ENCODE results near the gene XIST. TPM values are rescaled to one million over a fixed set of nuclear protein-coding genes. Genes with fewer than 3 reads are reported as not detected.

XIST gene
- total RNA-seq, 1 donor from 2014 or later, result not detected

DNA sequence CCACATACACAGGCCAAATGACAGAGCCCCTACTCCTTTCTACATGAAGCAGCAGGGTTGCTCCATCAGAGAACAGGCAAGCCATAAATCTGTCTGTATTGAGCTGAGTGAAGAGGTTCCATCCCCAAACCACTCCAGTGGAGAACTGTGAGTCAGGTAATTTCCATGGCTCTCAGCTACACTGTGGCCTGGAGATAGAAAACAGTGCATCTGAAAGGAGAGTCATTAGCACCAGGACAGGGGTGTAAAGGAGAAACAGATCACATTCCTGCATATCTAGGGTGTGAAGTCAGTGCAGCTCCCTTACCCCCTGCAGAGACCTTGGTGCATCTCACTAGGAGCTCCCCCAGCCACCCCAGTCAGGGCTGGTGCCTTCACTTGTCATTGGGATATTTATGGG is 25.2 kb upstream of the XIST start:
- no peak overlapping the region for H3K4me3 Mint-ChIP-seq (ENCODE audit: unreplicated experiment)
- DNase-seq (ENCODE audit: low read depth) (no peak), FAIRE-seq (no peak)
- no peaks in the 10 kb centered on the region for H3K27me3 Mint-ChIP-seq (ENCODE audit: low read depth, unreplicated experiment)
- Histone ChIP-seq H3K9me3 (ENCODE audit: insufficient read depth, low read depth, low read length) (no peaks in the 10 kb centered on the region), H3K4me1 (ENCODE audit: insufficient read depth, low read length) (no peaks in the 10 kb centered on the region), H3K4me2 (ENCODE audit: low read length) (no peak overlapping the region), H4K20me1 (ENCODE audit: insufficient read depth, low read length) (no peaks in the 10 kb centered on the region), H3K36me3 (ENCODE audit: insufficient read depth, low read length) (no peaks in the 10 kb centered on the region), H3K27ac (ENCODE audit: low read depth, low read length) (no peak overlapping the region), H3K4me3 (ENCODE audit: insufficient read depth, low read depth, low read length) (no peak overlapping the region), H3K9ac (ENCODE audit: low read length) (no peak overlapping the region), H3K27me3 (ENCODE audit: insufficient read depth, low read length) (no peaks in the 10 kb centered on the region), H3K79me2 (ENCODE audit: insufficient read depth, low read length) (no peaks in the 10 kb centered on the region), H2AFZ (ENCODE audit: low read depth, low read length) (no peak overlapping the region)
- H3K9me3 Mint-ChIP-seq (ENCODE audit: unreplicated experiment), result peaks cover 14% of the 10 kb centered on the region
- no peaks in the 10 kb centered on the region for H3K36me3 Mint-ChIP-seq (ENCODE audit: low read depth, unreplicated experiment)
- peaks cover 11% of the 10 kb centered on the region for H3K4me1 Mint-ChIP-seq (ENCODE audit: low read depth, unreplicated experiment)
- TF ChIP-seq, protein P1, sequence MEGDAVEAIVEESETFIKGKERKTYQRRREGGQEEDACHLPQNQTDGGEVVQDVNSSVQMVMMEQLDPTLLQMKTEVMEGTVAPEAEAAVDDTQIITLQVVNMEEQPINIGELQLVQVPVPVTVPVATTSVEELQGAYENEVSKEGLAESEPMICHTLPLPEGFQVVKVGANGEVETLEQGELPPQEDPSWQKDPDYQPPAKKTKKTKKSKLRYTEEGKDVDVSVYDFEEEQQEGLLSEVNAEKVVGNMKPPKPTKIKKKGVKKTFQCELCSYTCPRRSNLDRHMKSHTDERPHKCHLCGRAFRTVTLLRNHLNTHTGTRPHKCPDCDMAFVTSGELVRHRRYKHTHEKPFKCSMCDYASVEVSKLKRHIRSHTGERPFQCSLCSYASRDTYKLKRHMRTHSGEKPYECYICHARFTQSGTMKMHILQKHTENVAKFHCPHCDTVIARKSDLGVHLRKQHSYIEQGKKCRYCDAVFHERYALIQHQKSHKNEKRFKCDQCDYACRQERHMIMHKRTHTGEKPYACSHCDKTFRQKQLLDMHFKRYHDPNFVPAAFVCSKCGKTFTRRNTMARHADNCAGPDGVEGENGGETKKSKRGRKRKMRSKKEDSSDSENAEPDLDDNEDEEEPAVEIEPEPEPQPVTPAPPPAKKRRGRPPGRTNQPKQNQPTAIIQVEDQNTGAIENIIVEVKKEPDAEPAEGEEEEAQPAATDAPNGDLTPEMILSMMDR (IDR thresholded peaks at IDR 0.05; ENCODE audit: insufficient read depth, low read depth, low read length), result no peak
- TF ChIP-seq EZH2 (IDR thresholded peaks at IDR 0.05; ENCODE audit: insufficient read depth, low read length), result no peak
- H3K27ac Mint-ChIP-seq (ENCODE audit: unreplicated experiment), result peak overlapping the region; percentile 83

DNA sequence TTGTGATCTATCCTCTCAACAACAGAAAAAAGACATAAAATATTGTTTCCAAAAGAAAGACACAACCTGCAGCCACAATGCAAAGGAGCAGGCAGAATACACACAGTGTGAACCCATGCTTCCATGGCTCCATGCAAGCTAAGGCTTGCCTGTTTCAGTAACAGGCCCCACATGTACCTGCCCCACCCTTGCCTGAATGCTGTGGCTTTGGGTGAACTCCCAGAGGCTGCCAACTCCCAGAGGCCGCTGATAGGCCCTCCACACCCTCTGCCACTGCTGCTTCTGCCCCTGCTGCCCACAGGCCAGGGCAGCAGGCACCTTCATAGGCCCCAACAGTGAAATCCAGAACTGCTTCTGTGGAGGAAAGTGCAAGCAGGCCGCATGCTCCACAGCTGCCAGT is 24.4 kb upstream of the XIST start:
- peaks cover 14% of the 10 kb centered on the region for H3K9me3 Mint-ChIP-seq (ENCODE audit: unreplicated experiment)
- Histone ChIP-seq H3K27ac (ENCODE audit: low read depth, low read length) (no peak overlapping the region), H3K36me3 (ENCODE audit: insufficient read depth, low read length) (no peaks in the 10 kb centered on the region), H3K4me3 (ENCODE audit: insufficient read depth, low read depth, low read length) (no peak overlapping the region), H3K9me3 (ENCODE audit: insufficient read depth, low read depth, low read length) (no peaks in the 10 kb centered on the region), H3K4me2 (ENCODE audit: low read length) (no peak overlapping the region), H3K27me3 (ENCODE audit: insufficient read depth, low read length) (no peaks in the 10 kb centered on the region), H3K4me1 (ENCODE audit: insufficient read depth, low read length) (no peaks in the 10 kb centered on the region), H4K20me1 (ENCODE audit: insufficient read depth, low read length) (no peaks in the 10 kb centered on the region), H3K9ac (ENCODE audit: low read length) (no peak overlapping the region), H2AFZ (ENCODE audit: low read depth, low read length) (no peak overlapping the region), H3K79me2 (ENCODE audit: insufficient read depth, low read length) (no peaks in the 10 kb centered on the region)
- H3K27me3 Mint-ChIP-seq (ENCODE audit: low read depth, unreplicated experiment), result no peaks in the 10 kb centered on the region
- no peak overlapping the region for H3K4me3 Mint-ChIP-seq (ENCODE audit: unreplicated experiment)
- H3K36me3 Mint-ChIP-seq (ENCODE audit: low read depth, unreplicated experiment), result no peaks in the 10 kb centered on the region
- DNase-seq (ENCODE audit: low read depth) (no peak), FAIRE-seq (no peak)
- peak overlapping the region; percentile 83 for H3K27ac Mint-ChIP-seq (ENCODE audit: unreplicated experiment)
- H3K4me1 Mint-ChIP-seq (ENCODE audit: low read depth, unreplicated experiment), result peaks cover 11% of the 10 kb centered on the region
- TF ChIP-seq, protein P1 (IDR thresholded peaks at IDR 0.05; ENCODE audit: insufficient read depth, low read depth, low read length), result no peak
- no peak for TF ChIP-seq EZH2 (IDR thresholded peaks at IDR 0.05; ENCODE audit: insufficient read depth, low read length)

DNA sequence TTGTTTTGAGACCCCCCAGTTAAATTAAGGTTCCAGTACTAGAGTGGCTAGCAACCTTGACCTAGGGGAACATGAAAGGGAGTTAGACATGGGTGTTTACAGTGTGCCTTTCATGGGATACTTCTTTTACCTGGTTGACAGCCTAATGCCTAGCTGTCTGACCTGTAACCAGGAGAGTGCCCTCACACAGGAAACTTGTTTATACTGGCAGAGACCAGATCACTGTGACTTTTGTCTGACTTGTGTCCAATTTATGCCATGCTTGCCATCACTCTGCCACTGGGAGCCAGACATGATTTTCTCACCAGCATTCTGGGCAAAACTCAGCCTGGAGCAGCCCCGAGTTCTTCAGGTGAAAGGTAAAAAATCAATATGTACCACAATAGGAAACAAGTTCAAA is 16.4 kb upstream of the XIST start:
- no peak overlapping the region for H3K9ac ChIP-seq (ENCODE audit: low read length)
- H3K9me3 ChIP-seq (ENCODE audit: insufficient read depth, low read depth, low read length), result no peaks in the 10 kb centered on the region
- TF ChIP-seq, protein P1 (IDR thresholded peaks at IDR 0.05; ENCODE audit: insufficient read depth, low read depth, low read length), result no peak
- TF ChIP-seq EZH2 (IDR thresholded peaks at IDR 0.05; ENCODE audit: insufficient read depth, low read length), result no peak
- no peak overlapping the region for H3K27ac Mint-ChIP-seq (ENCODE audit: unreplicated experiment)
- no peaks in the 10 kb centered on the region for H3K79me2 ChIP-seq (ENCODE audit: insufficient read depth, low read length)
- no peak overlapping the region for H3K4me2 ChIP-seq (ENCODE audit: low read length)
- no peaks in the 10 kb centered on the region for H3K4me1 ChIP-seq (ENCODE audit: insufficient read depth, low read length)
- FAIRE-seq (no peak), DNase-seq (ENCODE audit: low read depth) (no peak)
- H2AFZ ChIP-seq (ENCODE audit: low read depth, low read length), result no peak overlapping the region
- H3K27me3 Mint-ChIP-seq (ENCODE audit: low read depth, unreplicated experiment), result no peaks in the 10 kb centered on the region
- H4K20me1 ChIP-seq (ENCODE audit: insufficient read depth, low read length), result no peaks in the 10 kb centered on the region
- H3K4me3 ChIP-seq (ENCODE audit: insufficient read depth, low read depth, low read length), result no peak overlapping the region
- H3K36me3 ChIP-seq (ENCODE audit: insufficient read depth, low read length), result no peaks in the 10 kb centered on the region
- H3K36me3 Mint-ChIP-seq (ENCODE audit: low read depth, unreplicated experiment), result no peaks in the 10 kb centered on the region
- H3K9me3 Mint-ChIP-seq (ENCODE audit: unreplicated experiment), result no peaks in the 10 kb centered on the region
- H3K27ac ChIP-seq (ENCODE audit: low read depth, low read length), result no peak overlapping the region
- no peak overlapping the region for H3K4me3 Mint-ChIP-seq (ENCODE audit: unreplicated experiment)
- no peaks in the 10 kb centered on the region for H3K4me1 Mint-ChIP-seq (ENCODE audit: low read depth, unreplicated experiment)
- H3K27me3 ChIP-seq (ENCODE audit: insufficient read depth, low read length), result no peaks in the 10 kb centered on the region

Data from astrocyte (in vitro differentiated cells and primary cell).